Epithelial cell of esophagus (primary cell): Measurements from ENCODE around the gene DUSP10.
A peak's percentile ranks its signal among the peaks of the same experiment; 100 is the strongest.

Experiments
- DNase-seq: peaks from one replicate; pipeline ENCODE4 v3.0.0; 2010; ENCODE audit warnings: low read depth
- H3K4me3 ChIP-seq: 2 replicates; pipeline ENCODE4 v1.5.1; 2011; ENCODE audit warnings: mild to moderate bottlenecking, low read length, control low read depth
- TF ChIP-seq, protein P1 (sequence below): IDR thresholded peaks from 2 replicates; pipeline ENCODE4 v1.5.1; 2011; ENCODE audit warnings: low read depth, mild to moderate bottlenecking, low read length, control low read depth, inconsistent platforms; ENCODE audit not compliant: insufficient read depth; ENCODE audit errors: missing control alignments

DUSP10 gene

DNA sequence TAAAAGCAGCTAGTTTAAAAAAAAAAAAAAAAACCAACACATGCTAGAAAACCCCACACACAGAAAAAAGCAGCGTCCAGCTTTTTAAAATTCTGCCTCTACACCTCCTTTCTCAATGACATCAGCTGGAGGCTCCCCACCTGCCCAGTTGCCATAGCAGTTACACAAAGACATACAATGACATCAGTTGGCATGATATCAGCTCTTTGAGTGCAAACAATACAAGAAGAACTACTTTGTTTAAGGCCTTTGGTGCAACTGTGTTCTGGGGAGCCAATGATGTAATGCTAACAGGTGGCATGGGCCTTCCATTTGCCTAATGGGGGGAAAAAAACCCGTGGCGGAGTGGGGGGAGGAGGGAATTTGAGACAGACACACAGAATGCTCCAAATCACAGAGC lies 32.9 kb downstream of the DUSP10 start:
- H3K4me3 ChIP-seq = no peak overlapping the region
- TF ChIP-seq, protein P1, sequence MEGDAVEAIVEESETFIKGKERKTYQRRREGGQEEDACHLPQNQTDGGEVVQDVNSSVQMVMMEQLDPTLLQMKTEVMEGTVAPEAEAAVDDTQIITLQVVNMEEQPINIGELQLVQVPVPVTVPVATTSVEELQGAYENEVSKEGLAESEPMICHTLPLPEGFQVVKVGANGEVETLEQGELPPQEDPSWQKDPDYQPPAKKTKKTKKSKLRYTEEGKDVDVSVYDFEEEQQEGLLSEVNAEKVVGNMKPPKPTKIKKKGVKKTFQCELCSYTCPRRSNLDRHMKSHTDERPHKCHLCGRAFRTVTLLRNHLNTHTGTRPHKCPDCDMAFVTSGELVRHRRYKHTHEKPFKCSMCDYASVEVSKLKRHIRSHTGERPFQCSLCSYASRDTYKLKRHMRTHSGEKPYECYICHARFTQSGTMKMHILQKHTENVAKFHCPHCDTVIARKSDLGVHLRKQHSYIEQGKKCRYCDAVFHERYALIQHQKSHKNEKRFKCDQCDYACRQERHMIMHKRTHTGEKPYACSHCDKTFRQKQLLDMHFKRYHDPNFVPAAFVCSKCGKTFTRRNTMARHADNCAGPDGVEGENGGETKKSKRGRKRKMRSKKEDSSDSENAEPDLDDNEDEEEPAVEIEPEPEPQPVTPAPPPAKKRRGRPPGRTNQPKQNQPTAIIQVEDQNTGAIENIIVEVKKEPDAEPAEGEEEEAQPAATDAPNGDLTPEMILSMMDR = no peak
- peak; percentile 70 for DNase-seq

DNA sequence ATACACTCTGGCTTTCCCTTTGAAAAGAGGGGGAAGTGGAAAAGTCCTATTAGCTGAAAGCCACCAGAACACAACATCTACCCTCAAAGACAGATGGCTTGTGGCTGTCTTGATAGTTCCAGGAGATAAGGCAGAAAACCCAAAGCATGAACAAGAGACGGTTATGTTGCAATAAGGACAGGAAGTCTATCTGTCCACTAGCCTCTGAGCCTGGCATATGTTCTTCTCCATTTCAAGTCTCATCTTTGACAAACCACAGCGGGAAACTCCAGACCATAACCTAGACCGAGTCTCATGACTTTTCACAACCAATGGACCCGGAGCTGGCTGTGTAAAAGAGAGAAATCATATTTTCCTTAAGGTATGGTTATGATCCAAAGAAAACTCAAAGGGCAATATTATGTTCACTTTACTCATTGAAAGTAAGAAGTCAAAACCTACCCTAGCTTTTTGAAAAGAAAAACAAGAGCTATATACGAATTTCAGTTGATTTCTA lies 33.8 kb downstream of the DUSP10 start:
- no peak overlapping the region for H3K4me3 ChIP-seq
- TF ChIP-seq, protein P1 = no peak
- DNase-seq = no peak

DNA sequence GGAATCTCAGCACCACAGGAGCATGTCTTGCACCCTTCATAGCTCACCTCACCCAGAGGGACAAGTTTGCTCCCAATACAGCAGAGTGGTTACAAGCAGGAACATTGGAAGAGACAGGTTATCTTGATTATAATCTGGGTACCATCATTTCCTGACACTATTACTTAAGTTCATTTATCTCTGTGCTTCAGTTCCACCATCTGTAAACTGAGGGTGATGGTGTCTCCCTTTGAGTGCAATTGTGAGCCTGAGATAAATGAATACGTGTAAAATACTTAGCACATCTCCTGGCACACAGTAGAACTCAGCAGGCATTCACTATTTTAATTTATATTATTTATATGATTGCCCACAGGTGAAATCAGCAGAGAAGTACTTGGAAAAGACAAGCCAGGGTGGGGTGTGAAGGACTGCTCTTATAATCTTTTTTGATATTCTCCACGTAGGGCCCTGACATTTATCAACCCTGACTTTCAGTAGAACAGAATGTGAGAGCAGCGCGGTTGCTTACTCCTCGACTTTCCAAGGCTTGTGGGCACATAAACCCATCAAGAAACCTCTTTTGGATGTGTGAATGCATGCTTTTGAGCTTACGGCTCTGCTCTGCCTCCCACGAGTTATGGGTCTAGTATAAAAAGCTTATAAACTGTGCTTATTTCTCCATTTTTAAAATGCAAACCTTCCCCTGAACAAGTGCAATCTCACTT lies 34.9 kb downstream of the DUSP10 start:
- TF ChIP-seq, protein P1 = no peak
- no peak overlapping the region for H3K4me3 ChIP-seq
- DNase-seq = no peak

DNA sequence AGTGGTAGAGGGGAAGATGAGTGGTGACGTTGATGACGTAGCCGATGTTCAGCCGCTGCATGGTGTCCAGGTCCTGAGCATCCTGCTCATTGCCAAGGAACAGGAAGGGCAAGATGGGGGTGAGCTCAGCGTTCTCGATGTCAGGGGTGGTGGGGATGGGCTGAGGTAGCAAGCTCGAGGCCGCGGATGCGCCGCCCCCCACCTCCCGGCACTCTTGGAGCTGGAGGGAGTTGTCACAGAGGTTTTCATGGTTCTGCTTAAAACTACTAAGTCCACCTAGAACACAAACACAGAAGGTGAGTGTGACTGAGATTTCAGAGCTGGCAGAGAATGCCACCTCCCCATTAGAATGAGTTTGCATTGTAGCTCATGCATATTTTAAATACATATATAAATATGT lies 35.7 kb downstream of the DUSP10 start:
- no peak overlapping the region for H3K4me3 ChIP-seq
- DNase-seq = no peak
- TF ChIP-seq, protein P1 = no peak

DNA sequence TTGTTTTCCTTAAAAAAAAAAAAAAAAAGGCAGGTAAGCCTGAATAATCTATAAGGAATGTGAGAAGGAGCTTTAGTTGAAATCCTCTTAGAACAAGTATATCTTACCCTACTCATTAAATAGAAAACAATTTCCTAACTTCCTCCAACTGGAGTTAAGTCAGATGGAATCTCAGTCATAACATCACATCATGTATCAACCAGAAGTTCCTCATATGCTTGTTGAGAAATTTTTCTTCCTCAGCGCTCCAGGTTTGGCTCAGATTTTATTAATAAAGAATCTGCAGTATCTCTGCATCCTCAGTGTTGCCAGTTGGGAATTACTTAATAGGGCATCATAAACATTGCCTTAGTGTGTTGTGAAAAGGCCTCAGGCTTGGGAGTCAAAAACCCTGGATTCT lies 37.6 kb downstream of the DUSP10 start:
- TF ChIP-seq, protein P1 = no peak
- DNase-seq = peak; percentile 54
- no peak overlapping the region for H3K4me3 ChIP-seq

DNA sequence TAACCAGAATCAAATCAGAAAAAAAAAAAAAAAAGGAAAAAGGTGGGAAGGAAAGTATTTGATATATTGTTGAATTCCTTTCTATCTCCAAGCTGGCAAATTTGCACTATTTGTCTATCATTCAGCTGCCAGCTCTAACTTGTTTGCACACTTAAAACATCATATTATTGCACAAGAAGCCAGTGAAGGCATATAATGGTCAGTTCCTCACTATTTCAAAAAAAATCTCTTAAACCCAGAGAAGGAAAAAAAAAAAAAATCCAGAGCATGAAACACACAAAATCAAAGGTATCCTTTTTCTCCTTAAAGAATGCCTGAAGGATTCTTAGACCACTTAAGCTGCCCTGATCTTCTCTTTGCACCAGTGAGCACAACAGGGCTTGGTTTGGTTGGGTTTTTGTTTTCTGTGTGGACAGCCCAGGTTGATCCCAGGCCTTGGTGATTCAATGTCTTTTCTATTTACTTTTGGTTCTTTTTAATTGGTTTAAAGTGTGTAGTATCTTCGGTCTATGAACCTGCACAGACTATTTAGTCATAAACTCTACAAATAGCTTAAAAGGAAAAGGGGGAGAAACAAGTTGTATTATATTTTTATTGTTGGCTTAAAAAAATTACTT lies 40.2 kb downstream of the DUSP10 start:
- no peak overlapping the region for H3K4me3 ChIP-seq
- no peak for DNase-seq
- TF ChIP-seq, protein P1 = no peak

DNA sequence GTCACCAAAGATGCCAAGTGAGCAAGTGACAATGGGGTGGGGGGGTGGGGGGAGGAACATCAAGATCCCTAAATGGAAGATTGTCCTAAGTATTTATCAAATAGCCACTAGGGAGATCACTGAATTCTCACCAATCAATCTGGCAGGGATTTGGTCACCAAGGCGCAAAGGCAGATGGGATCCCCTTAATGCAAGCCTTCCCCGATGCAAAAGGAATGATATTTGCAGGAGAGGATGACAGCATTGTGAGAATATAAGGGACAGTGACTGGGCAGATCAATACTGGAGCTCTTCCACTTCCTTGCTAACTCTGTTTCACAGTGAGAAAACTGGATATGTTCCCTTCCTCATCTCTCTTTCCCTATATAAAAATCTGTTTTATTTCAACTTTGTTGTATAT lies 40.9 kb downstream of the DUSP10 start:
- TF ChIP-seq, protein P1 = no peak
- no peak overlapping the region for H3K4me3 ChIP-seq
- no peak for DNase-seq
